GM12878 (cell line): ENCODE data around the gene ZSCAN10. TPM values are rescaled to one million over a fixed set of nuclear protein-coding genes. Genes with fewer than 3 reads are reported as not detected.

Source experiments
- ATAC-seq: fragments of 200-7000 bp; cut with Tn5 transposase; 3 replicates; pipeline ENCODE4 v1.9.1; 2020; ENCODE audit warnings: mild to moderate bottlenecking, moderate library complexity
- BruUV-seq: library from RNA; stranded (reverse); fragments of 400-500 nt; replicated peaks from 2 replicates; lab custom pipeline; 2021; lab: Mats Ljungman, UMichigan
- CTCF ChIA-PET: fragments of 300-600 bp; sonication (Branson Sonifier 250); formaldehyde crosslinking; extraction: SDS; loops from one replicate; lab custom pipeline; 2021; ENCODE audit warnings: inconsistent platforms; lab: Yijun Ruan, JAX
- POLR2A ChIA-PET: fragments of 350-600 bp; formaldehyde crosslinking; extraction: SDS; loops from one replicate; lab custom pipeline; 2021; ENCODE audit warnings: inconsistent platforms; lab: Charles Lee
- RAD21 ChIA-PET: fragments of 300-600 bp; sonication (Branson Sonifier 250); formaldehyde crosslinking; loops from one replicate; lab custom pipeline; 2023; ENCODE audit warnings: antibody characterized with exemption; ENCODE audit not compliant: unreplicated experiment; lab: Charles Lee
- SMC1A ChIA-PET: fragments of 300-600 bp; sonication (Branson Sonifier 250); formaldehyde crosslinking; loops from one replicate; lab custom pipeline; 2023; ENCODE audit not compliant: unreplicated experiment, uncharacterized antibody; lab: Charles Lee
- DNase-seq: peaks from one replicate; pipeline ENCODE4 v3.0.0-alpha.2; 2011; ENCODE audit warnings: low read depth, low spot score
- FAIRE-seq: peaks from 3 replicates; lab custom pipeline; 2011; peaks lifted over from hg19 to GRCh38; lab: Jason Lieb, UNC
- H2AFZ ChIP-seq: 2 replicates; pipeline ENCODE4 v1.6.0; 2011; ENCODE audit warnings: low read depth, low read length, control low read depth; ENCODE audit not compliant: control insufficient read depth
- H3K27ac ChIP-seq: 2 replicates; pipeline ENCODE4 v1.5.1; 2011; ENCODE audit warnings: control low read depth; ENCODE audit not compliant: control insufficient read depth, insufficient read depth
- H3K27me3 ChIP-seq, 2 experiments: replicated peaks in 1 of 2; 2 replicates each; pipeline versions ENCODE4 v1.6.0 to v1.6.1; 2011; ENCODE audit warnings: low read length in 1 of 2; ENCODE audit not compliant: control insufficient read depth in 2 of 2, insufficient read depth in 2 of 2
- H3K36me3 ChIP-seq, 2 experiments: 2 replicates each; pipeline ENCODE4 v1.5.1; 2011; ENCODE audit warnings: low read length in 1 of 2; ENCODE audit not compliant: control insufficient read depth in 2 of 2, insufficient read depth in 2 of 2
- H3K4me1 ChIP-seq: 2 replicates; pipeline ENCODE4 v1.6.1; 2011; ENCODE audit warnings: mild to moderate bottlenecking, low read length, moderate library complexity, mixed read lengths; ENCODE audit not compliant: control insufficient read depth, insufficient read depth
- H3K4me2 ChIP-seq: 2 replicates; pipeline ENCODE4 v1.6.0; 2011; ENCODE audit warnings: control low read depth; ENCODE audit not compliant: control insufficient read depth, insufficient read depth
- H3K4me3 ChIP-seq: fragments of 200-600 bp; sonication (generic); 2 replicates; pipeline ENCODE4 v1.5.1; 2016
- H3K79me2 ChIP-seq: 2 replicates; pipeline ENCODE4 v1.6.0; 2011; ENCODE audit warnings: low read length; ENCODE audit not compliant: control insufficient read depth, insufficient read depth
- H3K9ac ChIP-seq: 2 replicates; pipeline ENCODE4 v1.8.0; 2011; ENCODE audit warnings: low read length, control low read depth, mixed read lengths; ENCODE audit not compliant: control insufficient read depth, insufficient read depth
- H3K9me3 ChIP-seq: replicated peaks from 3 replicates; pipeline ENCODE4 v1.5.1; 2011; ENCODE audit warnings: mild to moderate bottlenecking, low read length; ENCODE audit not compliant: control insufficient read depth, insufficient read depth
- H4K20me1 ChIP-seq: 2 replicates; pipeline ENCODE4 v1.6.0; 2011; ENCODE audit not compliant: control insufficient read depth, insufficient read depth
- CHD4 ChIP-seq: fragments of 200-600 bp; sonication (generic); IDR thresholded peaks from 2 replicates; pipeline ENCODE4 v1.6.1; 2016; ENCODE audit warnings: mild to moderate bottlenecking
- HDAC2 ChIP-seq: fragments of 200-600 bp; sonication (generic); IDR thresholded peaks from 2 replicates; pipeline ENCODE4 v1.6.1; 2017
- KLF5 ChIP-seq: fragments of 450-650 bp; IDR thresholded peaks from 2 replicates; pipeline ENCODE4 v1.6.1; 2014; ENCODE audit warnings: mild to moderate bottlenecking; ENCODE audit not compliant: partially characterized antibody
- LARP7 ChIP-seq: fragments of 450-650 bp; IDR thresholded peaks from 2 replicates; pipeline ENCODE4 v1.6.1; 2017; ENCODE audit warnings: mild to moderate bottlenecking
- PAX8 ChIP-seq: fragments of 450-650 bp; IDR thresholded peaks from 2 replicates; pipeline ENCODE4 v1.6.1; 2017; ENCODE audit warnings: mild to moderate bottlenecking, moderate library complexity
- RBBP5 ChIP-seq: fragments of 200-600 bp; sonication (generic); conservative IDR thresholded peaks from 2 replicates; pipeline ENCODE4 v1.6.1; 2016
- RCOR1 ChIP-seq: conservative IDR thresholded peaks from 2 replicates; pipeline ENCODE4 v1.6.1; 2012; ENCODE audit warnings: low read depth, low read length, improper control_type of control experiment
- TCF12 ChIP-seq: IDR thresholded peaks from 2 replicates; pipeline ENCODE4 v1.6.1; 2011; ENCODE audit warnings: low read depth, mild to moderate bottlenecking, low read length
- TCF3 ChIP-seq: IDR thresholded peaks from 2 replicates; pipeline ENCODE4 v1.6.1; 2012; ENCODE audit warnings: low read depth, mild to moderate bottlenecking, low read length, borderline replicate concordance; ENCODE audit not compliant: insufficient read depth
- YY1 ChIP-seq: IDR thresholded peaks from 2 replicates; pipeline ENCODE4 v1.6.1; 2011; ENCODE audit warnings: low read depth, mild to moderate bottlenecking, low read length
- WGBS: methylation state at CpG from one replicate; pipeline ENCODE4 v1.1.6; 2016; ENCODE audit warnings: low lambda C conversion rate; ENCODE audit not compliant: insufficient replicate concordance, insufficient coverage; ENCODE audit errors: missing lambda C conversion rate; 5-methylcytosine and 5-hydroxymethylcytosine counted together
- in situ Hi-C: fragments of 300-500 bp; cut with MboI; formaldehyde crosslinking; loops from 9 replicates; pipeline ENCODE4 v1.14.3; 2018; ENCODE audit warnings: mixed read lengths
- intact Hi-C: fragments of 100-400 bp; cut with micrococcal nuclease; formaldehyde crosslinking; loops from one replicate; pipeline ENCODE4 v1.14.2; 2022; ENCODE audit not compliant: unreplicated experiment
- polyA plus RNA-seq, 11 experiments: library from polyadenylated mRNA; depleted of rRNA in 4 of 11; unstranded in 6 of 11; stranded (reverse) in 5 of 11; fragments of >200 nt; fragmentation: Nextera tagmentation in 4 of 11; fragmentation: Illumina TruSeq in 1 of 11; extraction: Ambion mirVana in 4 of 11; extraction: Trizol in 1 of 11; gene quantifications; 1 replicate in 1 of 11; 2 replicates in 10 of 11; pipeline versions ENCODE4 v1.2.1 to v1.2.3, GENCODE V29; 2011 to 2016; ENCODE audit warnings: inconsistent platforms in 2 of 11, missing spikeins in 2 of 11, low read depth in 1 of 11
- total RNA-seq, 4 experiments: library from RNA; depleted of rRNA in 3 of 4; stranded (reverse); fragments of >200 nt in 3 of 4; fragmentation: Illumina TruSeq in 1 of 4; extraction: Trizol in 1 of 4; gene quantifications; 2 replicates each; pipeline versions ENCODE4 v1.2.1 to v1.2.3, GENCODE V29; 2013 to 2021
- TF ChIP-seq, protein P1 (sequence below): IDR thresholded peaks from 2 replicates; pipeline ENCODE4 v1.6.1; 2012; ENCODE audit warnings: mild to moderate bottlenecking, low read depth, low read length
- TF ChIP-seq, protein P2 (sequence below): fragments of 450-650 bp; formaldehyde crosslinking; IDR thresholded peaks from 2 replicates; pipeline ENCODE4 v1.4.0; 2020; ENCODE audit warnings: mild to moderate bottlenecking, moderate library complexity

The ZSCAN10 gene
- total and polyA plus RNA-seq, 10 of the 15 experiments (the other 5 are each of a cell fraction or from before 2014, with no cell fraction given) = 0.06 to 0.33 TPM; not detected in 8

DNA sequence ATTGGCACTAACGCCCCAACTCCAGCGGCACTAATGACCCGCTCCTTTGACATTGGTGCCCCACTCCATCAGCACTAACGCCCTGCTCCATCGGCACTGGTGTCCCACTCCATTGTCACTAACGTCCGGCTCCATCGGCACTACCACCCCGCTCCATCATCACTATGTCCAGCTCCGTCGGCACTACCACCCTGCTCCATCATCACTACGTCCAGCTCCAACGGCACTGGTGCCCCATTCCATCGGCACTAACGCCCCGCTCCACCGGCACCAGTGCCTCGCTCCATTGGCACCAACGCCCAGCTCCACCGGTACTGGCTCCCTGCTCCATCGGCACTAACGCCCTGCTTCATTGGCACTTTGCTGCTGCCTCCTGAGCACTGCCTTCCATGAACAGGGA is 43.2 kb upstream of the ZSCAN10 start (continued):
- TF ChIP-seq, protein P1, sequence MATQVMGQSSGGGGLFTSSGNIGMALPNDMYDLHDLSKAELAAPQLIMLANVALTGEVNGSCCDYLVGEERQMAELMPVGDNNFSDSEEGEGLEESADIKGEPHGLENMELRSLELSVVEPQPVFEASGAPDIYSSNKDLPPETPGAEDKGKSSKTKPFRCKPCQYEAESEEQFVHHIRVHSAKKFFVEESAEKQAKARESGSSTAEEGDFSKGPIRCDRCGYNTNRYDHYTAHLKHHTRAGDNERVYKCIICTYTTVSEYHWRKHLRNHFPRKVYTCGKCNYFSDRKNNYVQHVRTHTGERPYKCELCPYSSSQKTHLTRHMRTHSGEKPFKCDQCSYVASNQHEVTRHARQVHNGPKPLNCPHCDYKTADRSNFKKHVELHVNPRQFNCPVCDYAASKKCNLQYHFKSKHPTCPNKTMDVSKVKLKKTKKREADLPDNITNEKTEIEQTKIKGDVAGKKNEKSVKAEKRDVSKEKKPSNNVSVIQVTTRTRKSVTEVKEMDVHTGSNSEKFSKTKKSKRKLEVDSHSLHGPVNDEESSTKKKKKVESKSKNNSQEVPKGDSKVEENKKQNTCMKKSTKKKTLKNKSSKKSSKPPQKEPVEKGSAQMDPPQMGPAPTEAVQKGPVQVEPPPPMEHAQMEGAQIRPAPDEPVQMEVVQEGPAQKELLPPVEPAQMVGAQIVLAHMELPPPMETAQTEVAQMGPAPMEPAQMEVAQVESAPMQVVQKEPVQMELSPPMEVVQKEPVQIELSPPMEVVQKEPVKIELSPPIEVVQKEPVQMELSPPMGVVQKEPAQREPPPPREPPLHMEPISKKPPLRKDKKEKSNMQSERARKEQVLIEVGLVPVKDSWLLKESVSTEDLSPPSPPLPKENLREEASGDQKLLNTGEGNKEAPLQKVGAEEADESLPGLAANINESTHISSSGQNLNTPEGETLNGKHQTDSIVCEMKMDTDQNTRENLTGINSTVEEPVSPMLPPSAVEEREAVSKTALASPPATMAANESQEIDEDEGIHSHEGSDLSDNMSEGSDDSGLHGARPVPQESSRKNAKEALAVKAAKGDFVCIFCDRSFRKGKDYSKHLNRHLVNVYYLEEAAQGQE = no peak
- TF ChIP-seq CHD4 (no peak), YY1 (no peak)

DNA sequence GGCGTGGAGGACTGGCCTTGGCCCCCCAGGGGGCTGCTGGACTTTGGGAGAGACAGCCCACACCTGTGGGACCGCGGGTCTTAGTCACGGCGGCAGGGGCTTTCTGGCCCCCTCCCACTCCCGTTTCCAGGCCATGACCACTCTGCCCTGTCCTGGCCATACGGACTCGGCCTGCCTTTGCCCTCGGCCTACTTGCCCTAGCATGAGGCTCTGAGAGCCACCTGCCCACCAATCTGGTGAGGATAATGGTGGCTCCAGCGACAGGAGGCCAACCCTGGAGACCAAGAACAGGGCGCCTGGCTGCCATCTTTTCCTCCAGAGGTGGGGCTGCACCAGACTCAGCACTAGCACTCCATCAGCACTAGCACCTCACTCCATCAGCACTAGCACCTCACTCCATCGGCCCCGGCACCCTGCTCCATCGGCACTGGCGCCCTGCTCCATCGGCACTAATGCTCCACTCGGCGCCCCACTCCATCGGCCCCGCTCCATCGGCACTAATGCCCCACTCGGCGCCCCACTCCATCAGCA is 42.8 kb upstream of the ZSCAN10 start:
- no peak overlapping the region for H3K9ac ChIP-seq

More for the DNA sequence above, 42.8 kb upstream of the ZSCAN10 start:
- FAIRE-seq (no peak), DNase-seq (no peak), ATAC-seq (no peak)
- intact Hi-C loops = no loop called here
- in situ Hi-C loops = no loop called here
- H3K4me2 ChIP-seq = no peak overlapping the region
- TF ChIP-seq RCOR1 (no peak), TCF12 (no peak), KLF5 (no peak), TCF3 (no peak), PAX8 (no peak), HDAC2 (no peak), LARP7 (no peak), RBBP5 (no peak)
- TF ChIP-seq, protein P2, sequence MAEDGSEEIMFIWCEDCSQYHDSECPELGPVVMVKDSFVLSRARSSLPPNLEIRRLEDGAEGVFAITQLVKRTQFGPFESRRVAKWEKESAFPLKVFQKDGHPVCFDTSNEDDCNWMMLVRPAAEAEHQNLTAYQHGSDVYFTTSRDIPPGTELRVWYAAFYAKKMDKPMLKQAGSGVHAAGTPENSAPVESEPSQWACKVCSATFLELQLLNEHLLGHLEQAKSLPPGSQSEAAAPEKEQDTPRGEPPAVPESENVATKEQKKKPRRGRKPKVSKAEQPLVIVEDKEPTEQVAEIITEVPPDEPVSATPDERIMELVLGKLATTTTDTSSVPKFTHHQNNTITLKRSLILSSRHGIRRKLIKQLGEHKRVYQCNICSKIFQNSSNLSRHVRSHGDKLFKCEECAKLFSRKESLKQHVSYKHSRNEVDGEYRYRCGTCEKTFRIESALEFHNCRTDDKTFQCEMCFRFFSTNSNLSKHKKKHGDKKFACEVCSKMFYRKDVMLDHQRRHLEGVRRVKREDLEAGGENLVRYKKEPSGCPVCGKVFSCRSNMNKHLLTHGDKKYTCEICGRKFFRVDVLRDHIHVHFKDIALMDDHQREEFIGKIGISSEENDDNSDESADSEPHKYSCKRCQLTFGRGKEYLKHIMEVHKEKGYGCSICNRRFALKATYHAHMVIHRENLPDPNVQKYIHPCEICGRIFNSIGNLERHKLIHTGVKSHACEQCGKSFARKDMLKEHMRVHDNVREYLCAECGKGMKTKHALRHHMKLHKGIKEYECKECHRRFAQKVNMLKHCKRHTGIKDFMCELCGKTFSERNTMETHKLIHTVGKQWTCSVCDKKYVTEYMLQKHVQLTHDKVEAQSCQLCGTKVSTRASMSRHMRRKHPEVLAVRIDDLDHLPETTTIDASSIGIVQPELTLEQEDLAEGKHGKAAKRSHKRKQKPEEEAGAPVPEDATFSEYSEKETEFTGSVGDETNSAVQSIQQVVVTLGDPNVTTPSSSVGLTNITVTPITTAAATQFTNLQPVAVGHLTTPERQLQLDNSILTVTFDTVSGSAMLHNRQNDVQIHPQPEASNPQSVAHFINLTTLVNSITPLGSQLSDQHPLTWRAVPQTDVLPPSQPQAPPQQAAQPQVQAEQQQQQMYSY (CRISPR knock-in tag) = no peak
- H3K27ac ChIP-seq = no peak overlapping the region
- 86% methylated on average over 23 of the region's 23 CpGs for WGBS
- no peaks in the 10 kb centered on the region for H3K27me3 ChIP-seq
- no peaks in the 10 kb centered on the region for H3K4me1 ChIP-seq
- BruUV-seq = no TSS peak
- no peak overlapping the region for H2AFZ ChIP-seq
- SMC1A ChIA-PET = no interaction called here
- no peaks in the 10 kb centered on the region for H3K79me2 ChIP-seq
- RAD21 ChIA-PET = no interaction called here
- H3K4me3 ChIP-seq = no peak overlapping the region
- H3K9me3 ChIP-seq = no peaks in the 10 kb centered on the region
- POLR2A ChIA-PET = no interaction called here
- CTCF ChIA-PET = no interaction called here
- no peaks in the 10 kb centered on the region for H4K20me1 ChIP-seq
- no peaks in the 10 kb centered on the region; a peak in 2 of 4 replicates for H3K36me3 ChIP-seq
